Measurements from ENCODE around the gene CAPN8.

DNA sequence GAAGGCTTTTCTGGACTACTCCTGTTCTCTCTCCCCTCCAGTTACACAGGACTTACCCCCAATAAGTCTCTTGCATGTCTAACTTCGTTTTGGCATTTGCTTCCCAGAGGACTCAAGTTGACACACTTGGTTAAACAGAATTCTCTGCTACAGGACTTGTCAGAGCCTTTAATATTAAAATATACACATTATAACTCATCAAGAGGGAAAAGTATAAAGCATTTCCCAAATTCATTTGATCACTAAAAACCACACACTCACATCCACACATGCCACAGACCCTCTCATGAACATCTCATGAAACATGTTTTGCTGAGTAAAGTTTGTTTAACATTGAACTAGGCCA is 38.1 kb upstream of the CAPN8 start:
- TF ChIP-seq, protein P1, sequence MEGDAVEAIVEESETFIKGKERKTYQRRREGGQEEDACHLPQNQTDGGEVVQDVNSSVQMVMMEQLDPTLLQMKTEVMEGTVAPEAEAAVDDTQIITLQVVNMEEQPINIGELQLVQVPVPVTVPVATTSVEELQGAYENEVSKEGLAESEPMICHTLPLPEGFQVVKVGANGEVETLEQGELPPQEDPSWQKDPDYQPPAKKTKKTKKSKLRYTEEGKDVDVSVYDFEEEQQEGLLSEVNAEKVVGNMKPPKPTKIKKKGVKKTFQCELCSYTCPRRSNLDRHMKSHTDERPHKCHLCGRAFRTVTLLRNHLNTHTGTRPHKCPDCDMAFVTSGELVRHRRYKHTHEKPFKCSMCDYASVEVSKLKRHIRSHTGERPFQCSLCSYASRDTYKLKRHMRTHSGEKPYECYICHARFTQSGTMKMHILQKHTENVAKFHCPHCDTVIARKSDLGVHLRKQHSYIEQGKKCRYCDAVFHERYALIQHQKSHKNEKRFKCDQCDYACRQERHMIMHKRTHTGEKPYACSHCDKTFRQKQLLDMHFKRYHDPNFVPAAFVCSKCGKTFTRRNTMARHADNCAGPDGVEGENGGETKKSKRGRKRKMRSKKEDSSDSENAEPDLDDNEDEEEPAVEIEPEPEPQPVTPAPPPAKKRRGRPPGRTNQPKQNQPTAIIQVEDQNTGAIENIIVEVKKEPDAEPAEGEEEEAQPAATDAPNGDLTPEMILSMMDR (IDR thresholded peaks at IDR 0.05): no peak
- no peak for TF ChIP-seq POLR2A (IDR thresholded peaks at IDR 0.05)
- no peak for TF ChIP-seq POLR2AphosphoS5 (IDR thresholded peaks at IDR 0.05; ENCODE audit: insufficient read depth in 1 of 2, low read depth in 1 of 2)
